DLD1 (cell line): ENCODE results near the gene COA3.

Experiments used
- in situ Hi-C: cut with HindIII; loops from 2 replicates; pipeline ENCODE4 v1.10.0; 2017; ENCODE audit warnings: low sequenced_read_pairs

The COA3 gene

DNA sequence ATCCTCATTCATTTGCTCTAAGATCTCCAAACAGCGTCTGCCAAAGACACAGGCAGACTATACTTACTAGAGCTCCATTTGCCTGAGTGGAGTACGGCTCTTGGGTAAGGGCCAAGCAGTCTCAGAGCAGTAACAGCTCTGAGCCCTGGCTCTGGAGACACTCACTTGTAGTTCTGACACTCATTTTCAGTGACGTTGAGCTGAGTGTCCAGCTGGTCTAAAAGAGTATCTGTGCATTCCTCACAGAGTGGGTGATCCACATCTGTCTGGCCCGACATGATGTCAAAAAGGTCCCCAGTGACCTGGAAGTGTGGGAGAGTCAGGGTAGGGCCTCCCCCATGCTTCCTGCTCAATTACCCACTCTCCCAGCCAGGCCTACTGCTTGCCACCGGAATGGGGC is 19.9 kb upstream of the COA3 start:
- in situ Hi-C loops = no loop called here

DNA sequence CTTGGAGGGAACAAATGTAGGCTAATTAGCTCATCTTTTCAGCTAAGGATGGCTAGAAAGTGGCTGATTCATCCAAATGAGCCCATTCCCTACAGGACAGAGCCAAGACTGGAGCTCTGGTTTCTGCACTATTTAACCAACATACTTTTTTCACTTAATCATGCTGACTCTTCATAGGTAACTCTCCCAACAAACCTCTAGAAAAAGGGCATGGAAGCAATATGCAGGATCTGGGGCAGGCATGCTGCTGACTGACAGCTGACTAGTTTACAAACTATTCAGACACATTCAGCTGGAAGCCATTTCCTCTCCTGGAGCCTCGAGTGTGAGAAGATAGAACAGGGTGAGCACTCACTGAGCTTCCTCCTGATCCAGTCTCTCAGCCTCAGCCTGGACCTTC is 19.4 kb upstream of the COA3 start:
- in situ Hi-C loops = no loop called here

DNA sequence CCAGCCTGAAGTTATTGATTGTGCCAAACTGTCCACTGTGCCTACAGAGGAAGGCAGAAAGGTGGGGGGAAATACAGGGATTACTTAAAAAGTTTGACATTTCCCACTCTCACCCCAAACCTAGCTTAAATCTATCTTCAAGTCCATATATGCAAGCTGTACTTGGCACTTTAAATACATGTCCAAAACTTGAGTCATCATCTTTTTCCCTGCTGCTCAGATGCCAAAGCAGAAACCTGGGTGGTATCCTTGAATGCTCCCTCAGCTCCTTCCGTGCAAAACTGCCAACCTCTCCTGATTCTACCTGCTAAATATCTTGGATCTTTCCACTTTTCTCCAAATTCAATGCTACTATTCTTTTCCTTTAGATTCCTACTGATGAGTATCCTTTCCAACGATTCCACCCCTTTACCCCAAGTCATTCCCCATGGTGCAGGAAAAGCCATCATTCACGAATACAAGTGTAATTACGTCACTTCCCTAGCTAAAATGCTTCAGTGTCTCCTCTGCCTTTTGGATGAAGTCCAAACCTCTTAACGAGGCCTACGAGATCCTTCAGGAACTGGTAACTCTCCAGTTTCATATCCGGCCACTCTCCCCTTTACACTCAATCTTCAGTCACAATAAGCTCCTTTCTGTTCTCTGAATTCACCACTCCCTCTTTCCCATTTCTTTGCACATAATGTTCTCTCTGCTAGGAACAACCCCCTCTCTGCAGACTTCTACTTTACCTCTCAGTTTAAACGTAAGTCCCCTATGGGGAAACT is 16.3 kb upstream of the COA3 start:
- in situ Hi-C loops = no loop called here

DNA sequence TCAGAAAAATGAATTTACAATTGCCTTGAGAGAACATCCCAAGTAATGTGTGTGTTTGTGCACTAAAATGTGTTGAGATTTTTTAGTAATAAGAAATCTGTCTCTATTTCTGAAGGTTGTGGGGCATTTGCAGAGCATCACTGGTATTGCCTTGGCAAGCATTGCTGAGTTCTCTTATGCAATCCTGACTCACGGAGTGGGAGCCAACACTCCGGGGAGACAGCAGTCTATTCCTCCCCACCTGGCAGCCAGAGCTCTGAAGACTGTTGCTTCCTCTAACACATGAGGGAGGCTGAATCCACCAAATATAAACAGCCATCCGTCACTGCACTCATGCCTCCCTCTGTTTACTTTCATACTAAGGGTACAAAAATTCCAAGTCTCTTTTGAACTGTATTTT is 10.7 kb upstream of the COA3 start:
- in situ Hi-C loops = no loop called here

DNA sequence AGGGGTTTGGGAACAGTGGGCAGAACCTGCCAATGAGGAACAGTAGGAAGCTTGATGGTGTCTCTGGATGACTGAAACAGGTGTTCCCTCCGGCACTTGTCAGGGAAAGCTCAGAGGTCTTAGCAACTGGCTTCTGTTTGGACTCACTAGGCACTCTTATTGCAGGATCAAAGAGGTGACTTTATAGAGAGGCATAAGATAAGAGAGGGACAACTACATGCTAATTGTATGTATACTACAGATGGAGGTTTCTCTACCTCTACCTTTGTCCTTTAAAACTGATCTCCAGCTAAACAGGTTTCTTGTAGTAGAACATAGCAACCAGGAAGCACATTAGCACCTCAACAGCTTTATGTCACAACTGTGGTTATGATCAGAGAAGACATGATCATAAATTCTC is 7.7 kb upstream of the COA3 start:
- in situ Hi-C loops = no loop called here

DNA sequence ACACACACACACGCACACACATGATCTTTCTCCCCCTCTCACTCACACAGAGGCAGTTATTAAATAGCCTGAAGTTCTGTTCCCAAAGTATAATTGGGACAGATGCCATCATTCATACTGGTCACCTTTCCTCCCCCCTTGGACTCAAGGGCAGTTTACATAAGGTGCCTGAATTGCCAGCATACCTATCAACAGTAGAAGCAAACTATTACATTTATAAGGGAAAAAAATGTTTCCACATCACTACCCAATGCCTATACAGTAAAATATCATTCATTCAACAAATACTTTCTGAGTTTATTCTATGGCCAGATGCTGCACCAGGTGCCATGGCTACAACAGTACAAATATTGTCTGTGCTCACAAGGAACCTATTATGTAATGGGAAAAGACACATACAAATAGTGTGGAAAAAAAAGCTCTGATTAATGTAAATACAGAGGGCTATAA is 6.4 kb upstream of the COA3 start:
- in situ Hi-C loops = no loop called here

DNA sequence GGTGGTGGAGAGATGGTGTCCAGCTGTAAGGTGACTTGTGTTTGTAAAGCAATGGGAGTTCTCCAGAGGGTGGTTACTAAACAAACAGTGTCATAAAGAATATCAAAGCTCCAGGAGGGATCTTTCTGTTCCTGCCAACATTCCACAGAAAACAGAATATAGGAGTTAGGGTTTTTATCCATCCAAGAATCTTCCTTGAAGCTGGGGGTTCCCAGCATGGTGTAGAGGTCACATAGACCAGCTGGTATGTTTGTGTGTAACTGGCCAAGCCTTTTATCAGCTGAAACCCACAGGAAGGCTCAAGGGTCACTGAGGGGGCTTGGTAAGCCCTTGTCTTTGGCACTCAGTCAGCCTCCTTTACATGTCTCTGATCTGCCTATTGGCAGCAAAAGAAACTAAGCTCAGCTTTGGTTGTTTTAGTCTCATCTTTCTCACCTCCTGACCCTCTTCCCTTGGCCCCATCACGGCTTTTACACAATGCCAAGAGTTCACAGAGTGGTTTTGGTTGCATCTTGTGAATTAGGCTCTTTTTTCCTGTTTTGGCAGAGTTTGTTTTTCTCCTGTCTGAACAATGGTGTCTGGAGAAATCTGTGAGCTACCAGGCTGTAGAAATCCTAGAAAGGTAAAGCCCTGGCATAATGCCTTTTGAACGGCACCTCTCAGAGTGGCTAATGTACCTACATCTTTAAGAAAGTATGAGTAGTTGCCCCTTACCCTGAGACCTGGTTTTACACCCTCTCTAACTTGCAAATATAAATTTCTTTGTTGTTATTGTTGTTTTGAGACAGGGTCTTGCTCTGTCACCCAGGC is 4.8 kb upstream of the COA3 start:
- in situ Hi-C loops = no loop called here

DNA sequence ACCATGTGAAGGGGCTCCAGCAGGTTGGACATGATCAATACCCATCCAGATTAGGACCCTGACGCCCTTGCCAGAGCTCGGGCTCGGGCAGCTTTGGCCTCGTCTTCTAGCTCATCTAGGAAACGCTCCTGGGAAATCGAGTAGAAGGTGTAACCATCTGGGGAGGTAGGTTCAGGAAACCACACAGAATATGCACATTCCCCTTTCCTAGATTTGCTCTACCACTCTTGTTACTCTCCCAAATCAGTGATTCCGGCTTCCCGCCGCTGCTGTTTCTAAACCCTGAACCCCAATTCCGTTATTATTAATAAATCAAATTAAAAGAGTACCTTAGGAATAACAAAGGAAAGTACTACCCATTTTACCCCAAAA is 507 bp downstream of the COA3 start:
- in situ Hi-C loops = no loop called here

DNA sequence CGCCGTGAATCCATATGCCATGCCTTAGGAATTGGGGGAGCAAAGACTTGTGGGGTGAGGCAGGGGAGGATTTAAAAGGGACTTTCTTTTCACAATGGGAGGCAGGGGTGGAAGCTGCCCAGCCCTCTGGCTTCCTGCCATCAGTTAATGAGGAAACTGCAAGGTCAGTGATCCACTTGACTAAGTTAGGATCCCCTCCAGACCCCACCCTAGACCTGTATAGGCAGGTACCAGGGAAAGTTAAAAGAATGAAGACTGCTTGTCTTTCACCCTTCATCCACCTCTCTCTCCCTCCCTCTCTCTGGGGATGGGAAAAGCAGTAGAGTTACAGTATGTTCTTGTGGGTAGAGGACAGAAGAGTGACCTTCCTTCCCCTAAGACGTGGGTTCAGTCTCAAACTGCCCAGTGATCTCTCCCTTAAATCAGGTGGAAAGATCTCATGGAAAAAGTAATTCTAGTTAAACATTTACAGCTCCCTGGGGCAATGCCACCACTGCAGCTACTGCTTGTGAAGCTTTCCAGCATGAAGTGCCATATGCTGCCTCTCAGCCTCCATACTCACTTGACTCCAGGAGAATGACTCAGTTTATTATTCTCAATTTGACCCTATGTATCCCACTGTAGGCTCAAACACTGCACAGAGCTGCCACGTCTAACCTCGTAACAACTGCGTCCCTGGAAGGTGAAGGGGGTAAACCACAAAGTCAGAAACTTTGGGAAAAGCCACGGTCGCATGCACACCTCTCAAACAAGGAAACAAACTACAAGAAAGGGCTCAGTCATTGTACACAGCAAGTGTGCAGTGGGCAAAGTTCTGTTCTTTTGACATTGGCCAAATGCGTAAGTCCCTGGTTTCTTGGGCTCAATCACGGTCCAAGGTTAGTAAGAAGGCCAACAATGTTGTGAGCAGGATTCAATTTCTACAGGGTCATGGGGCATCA is 1.2 kb downstream of the COA3 start:
- in situ Hi-C loops = no loop called here

DNA sequence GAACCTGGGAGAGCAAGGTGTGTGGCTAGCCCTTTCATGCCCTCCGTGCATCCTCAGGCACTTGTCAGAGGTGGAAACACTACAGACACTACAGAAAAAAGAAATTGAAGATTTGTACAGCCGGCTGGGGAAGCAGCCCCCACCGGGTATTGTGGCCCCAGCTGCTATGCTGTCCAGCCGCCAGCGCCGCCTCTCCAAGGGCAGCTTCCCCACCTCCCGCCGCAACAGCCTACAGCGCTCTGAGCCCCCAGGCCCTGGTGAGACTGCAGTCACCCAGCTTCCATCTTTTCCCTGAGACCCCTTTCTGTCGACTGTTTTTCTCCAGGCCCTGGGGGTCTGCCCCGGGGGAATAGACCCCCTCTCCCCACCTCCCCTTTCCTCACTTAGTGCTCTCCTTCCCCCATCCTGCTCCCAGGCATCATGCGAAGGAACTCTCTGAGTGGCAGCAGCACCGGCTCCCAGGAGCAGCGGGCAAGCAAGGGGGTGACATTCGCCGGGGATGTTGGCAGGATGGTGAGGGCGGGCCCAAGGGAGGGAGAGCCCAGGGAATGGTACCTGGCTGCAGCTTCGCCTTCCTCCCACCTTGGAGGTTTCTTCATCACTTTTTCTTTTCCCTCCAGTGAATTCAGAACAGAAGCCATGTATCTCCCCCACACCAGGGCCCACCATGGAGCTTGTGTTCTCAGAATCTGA is 2.3 kb downstream of the COA3 start:
- in situ Hi-C loops = no loop called here

DNA sequence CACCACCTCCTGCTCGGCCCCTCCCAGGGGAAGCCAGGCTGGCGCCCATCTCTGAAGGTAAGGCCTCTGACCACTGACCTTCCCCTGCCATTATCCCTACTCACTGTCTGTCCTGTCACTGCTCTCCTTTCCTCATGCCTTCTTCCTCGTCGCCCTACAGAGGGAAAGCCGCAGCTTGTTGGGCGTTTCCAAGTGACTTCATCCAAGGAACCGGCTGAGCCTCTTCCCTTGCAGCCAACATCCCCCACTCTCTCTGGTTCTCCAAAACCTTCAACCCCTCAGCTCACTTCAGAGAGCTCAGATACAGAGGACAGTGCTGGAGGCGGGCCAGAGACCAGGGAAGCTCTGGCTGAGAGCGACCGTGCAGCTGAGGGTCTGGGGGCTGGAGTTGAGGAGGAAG is 3.0 kb downstream of the COA3 start:
- in situ Hi-C loops = no loop called here

DNA sequence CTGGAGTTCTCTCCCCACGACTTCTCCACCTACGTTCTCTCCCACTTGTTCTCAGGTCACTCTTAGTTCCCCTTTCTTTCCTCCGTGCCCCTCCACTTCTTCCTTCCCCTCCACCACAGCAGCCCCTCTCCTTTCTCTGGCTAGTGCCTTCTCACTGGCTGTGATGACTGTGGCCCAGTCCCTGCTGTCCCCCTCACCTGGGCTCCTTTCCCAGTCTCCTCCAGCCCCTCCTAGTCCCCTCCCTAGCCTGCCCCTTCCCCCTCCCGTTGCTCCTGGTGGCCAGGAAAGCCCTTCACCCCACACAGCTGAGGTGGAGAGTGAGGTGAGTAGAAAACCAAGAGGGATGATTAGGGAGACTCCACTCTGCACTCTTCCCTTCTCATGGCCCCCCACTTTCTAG is 3.4 kb downstream of the COA3 start:
- in situ Hi-C loops = no loop called here

DNA sequence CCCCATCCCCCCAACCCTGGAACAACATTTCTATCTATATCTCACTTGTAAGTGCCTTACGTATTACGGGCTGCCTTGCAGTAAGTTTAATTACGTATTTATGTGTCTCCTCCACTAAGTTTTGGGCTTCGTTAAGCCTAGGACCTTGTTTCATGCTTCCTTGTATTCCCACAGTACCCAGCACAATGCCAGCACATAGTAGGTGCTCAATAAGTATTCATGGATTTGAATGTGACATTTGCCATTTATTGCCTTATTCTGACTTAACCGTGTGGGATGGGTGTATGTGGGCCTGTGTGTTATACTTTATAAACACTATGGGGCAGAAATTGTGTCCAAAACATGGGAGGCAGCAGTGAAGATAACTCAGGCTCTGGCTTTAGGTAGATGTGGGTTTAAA is 6.0 kb downstream of the COA3 start:
- in situ Hi-C loops = no loop called here

DNA sequence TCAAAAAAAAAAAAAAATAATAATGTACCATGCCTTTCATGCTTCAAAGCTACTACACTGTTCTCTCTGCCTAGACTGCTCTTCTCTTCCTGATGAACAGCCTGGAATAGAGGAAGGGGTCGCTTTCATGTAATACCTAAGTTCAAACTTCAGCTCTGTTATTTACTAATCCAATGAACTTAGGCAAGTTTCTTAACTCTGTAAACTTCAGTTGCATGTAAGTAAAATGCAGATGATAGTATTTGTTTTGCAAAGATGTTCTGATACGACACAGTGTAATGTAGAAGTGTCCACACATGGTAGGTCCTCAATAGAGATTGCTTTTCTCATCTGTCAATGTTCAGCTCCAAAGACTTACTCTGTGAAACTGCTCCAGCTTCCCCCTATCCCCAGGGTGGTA is 6.6 kb downstream of the COA3 start:
- in situ Hi-C loops = no loop called here

DNA sequence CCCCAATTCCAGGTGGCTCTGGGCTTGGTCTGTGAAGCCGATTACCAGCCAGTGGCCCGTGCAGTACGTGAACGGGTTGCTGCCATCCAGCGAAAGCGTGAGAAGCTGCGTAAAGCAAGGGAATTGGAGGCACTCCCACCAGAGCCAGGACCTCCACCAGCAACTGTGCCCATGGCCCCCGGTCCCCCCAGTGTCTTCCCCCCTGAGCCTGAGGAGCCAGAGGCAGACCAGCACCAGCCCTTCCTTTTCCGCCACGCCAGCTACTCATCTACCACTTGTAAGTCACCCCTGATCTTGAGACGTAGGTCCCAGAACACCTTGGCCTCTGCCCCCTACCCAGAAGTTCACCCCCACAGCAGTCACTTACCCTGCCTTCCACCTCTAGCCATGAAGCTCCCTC is 11.2 kb downstream of the COA3 start:
- in situ Hi-C loops = no loop called here

DNA sequence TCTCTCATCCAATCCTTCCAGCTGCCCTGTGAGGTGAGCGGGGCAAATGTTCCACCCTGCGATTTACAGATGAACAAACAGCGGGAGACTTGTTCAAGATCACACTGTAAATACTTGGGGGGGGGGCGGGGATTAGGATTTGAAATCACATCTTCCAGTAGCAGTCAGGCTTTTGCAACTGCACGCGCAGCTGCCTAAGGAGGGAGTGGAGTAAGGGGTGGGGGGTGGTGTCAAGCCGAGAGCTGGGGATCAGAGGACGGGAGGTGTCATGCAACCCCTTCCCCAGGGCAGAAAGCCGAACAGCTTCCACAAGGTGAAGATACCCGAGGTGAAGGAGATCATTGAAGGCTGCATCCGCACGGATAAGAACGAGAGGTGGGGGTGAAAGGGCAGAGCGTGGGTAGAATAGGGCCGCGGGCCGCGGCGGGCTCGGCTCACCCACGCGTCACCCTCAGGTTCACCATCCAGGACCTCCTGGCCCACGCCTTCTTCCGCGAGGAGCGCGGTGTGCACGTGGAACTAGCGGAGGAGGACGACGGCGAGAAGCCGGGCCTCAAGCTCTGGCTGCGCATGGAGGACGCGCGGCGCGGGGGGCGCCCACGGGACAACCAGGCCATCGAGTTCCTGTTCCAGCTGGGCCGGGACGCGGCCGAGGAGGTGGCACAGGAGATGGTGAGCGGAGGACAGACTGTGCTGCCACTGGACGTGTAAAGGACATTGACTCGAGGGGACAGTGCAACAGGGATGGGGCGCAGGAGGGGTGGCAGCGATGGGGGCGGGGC is 13.5 kb downstream of the COA3 start:
- in situ Hi-C loops = no loop called here

DNA sequence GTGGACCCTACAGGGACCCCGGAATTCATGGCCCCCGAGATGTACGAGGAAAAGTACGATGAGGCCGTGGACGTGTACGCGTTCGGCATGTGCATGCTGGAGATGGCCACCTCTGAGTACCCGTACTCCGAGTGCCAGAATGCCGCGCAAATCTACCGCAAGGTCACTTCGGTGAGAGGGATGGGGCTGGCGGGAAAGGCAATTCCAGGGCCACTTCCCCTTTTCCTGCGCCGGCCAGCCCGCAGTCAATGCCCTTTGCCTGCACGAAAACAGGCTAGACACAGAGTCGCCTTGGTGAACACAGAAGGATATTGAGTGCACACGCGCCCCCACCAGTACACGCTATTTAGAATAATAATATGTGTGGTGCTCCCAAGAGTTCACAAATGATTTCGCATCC is 14.1 kb downstream of the COA3 start:
- in situ Hi-C loops = no loop called here

DNA sequence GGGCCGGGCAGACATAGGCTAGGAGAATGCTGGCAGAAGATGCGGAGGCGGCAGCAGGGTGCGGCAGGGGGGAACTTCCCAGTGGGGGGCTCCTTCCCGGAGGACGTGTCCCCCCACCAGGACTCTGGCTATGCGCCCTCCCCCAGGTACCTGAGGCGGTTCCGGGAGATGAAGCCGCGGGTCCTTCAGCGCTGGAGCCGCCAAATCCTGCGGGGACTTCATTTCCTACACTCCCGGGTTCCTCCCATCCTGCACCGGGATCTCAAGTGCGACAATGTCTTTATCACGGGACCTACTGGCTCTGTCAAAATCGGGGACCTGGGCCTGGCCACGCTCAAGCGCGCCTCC is 14.7 kb downstream of the COA3 start:
- in situ Hi-C loops = no loop called here

DNA sequence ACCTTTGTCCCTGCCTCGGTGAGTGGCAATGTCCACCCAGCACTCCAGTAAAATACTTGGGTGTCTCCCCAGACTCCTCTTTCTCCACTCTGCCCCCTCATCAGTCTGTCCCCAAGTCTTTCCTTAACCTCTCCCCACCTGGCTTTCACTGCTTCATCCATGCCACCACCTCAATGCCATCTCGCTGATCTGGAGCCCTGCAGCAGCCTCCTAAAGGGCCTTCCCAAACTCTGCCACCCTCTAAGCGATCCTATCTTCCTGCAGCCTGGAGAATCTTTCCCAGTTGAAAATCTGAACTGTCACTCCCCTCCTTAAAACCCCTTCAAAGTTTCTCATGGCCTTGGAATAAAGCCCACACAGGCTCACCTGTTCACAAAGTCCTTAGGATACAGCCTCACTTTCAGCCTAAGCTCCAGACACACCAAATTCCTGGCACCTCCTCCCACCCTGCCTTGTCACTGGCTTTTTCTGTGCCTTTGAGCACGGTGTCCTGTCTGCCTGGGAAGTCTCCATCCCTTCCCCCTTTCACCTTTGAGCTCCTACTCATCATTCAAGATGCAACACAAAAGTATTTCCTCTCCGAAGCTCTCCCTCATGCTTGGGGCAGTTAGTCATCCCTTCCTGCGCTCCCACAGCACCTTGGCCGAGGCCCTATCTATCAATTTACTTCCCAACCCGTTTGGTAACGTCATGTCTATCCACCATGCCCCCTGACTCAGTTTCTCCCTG is 15.3 kb downstream of the COA3 start:
- in situ Hi-C loops = no loop called here
